Gastroesophageal sphincter (tissue), 4 donors: ENCODE results near the gene SPAG16. TPM values are rescaled to one million over a fixed set of nuclear protein-coding genes. Genes with fewer than 3 reads are reported as not detected.

Experiments used
- ATAC-seq: fragments of 150-250 bp; one replicate; pipeline ENCODE4 v1.9.1; 2016; ENCODE audit warnings: mild to moderate bottlenecking, moderate library complexity
- H3K27ac ChIP-seq, 4 donors: fragments of 200-600 bp; sonication (generic) in 3 of 4; 1 replicate in 3 of 4; 2 replicates in 1 of 4; pipeline ENCODE4 v1.5.1; 2016 to 2019
- H3K27me3 ChIP-seq: fragments of 200-600 bp; sonication (generic); one replicate; pipeline ENCODE4 v1.5.1; 2019
- H3K36me3 ChIP-seq, 2 donors: fragments of 200-600 bp; sonication (generic); one replicate each; pipeline ENCODE4 v1.5.1; 2019; ENCODE audit warnings: control low read depth in 1 of 2
- H3K4me1 ChIP-seq, 3 donors: fragments of 200-600 bp; sonication (generic); 1 replicate in 2 of 3; 2 replicates in 1 of 3; pipeline ENCODE4 v1.5.1; 2016 to 2019; ENCODE audit warnings: control low read depth in 2 of 3
- H3K4me3 ChIP-seq, 2 donors: fragments of 200-600 bp; sonication (generic); one replicate each; pipeline ENCODE4 v1.5.1; 2019; ENCODE audit warnings: mild to moderate bottlenecking in 1 of 2, moderate library complexity in 1 of 2
- H3K9me3 ChIP-seq, 3 donors: fragments of 200-600 bp; sonication (generic); one replicate each; pipeline ENCODE4 v1.5.1; 2017 to 2019; ENCODE audit warnings: control low read depth in 2 of 3
- EP300 ChIP-seq: sonication (generic); formaldehyde crosslinking; IDR thresholded peaks from one replicate; pipeline ENCODE4 v1.6.1; 2017; ENCODE audit warnings: antibody characterized with exemption, mild to moderate bottlenecking
- POLR2A ChIP-seq, 2 donors: fragments of 450-650 bp; IDR thresholded peaks; one replicate each; pipeline ENCODE4 v1.6.1; 2017; ENCODE audit warnings: antibody characterized with exemption in 2 of 2, mild to moderate bottlenecking in 2 of 2, moderate library complexity in 1 of 2
- POLR2AphosphoS5 ChIP-seq: sonication (generic); formaldehyde crosslinking; IDR thresholded peaks from one replicate; pipeline ENCODE4 v1.6.1; 2017; ENCODE audit warnings: antibody characterized with exemption
- WGBS, 2 donors: methylation state at CpG; one replicate each; pipeline ENCODE4 v1.1.5; 2018; ENCODE audit warnings: low coverage in 1 of 2; 5-methylcytosine and 5-hydroxymethylcytosine counted together
- small RNA-seq, 4 donors: library from RNA; depleted of rRNA; stranded (forward); fragments of <200 nt; gene quantifications; one replicate each; pipeline ENCODE3, GENCODE V24; 2016
- total RNA-seq, 4 donors: library from RNA; depleted of rRNA; stranded (reverse); fragments of >200 nt; gene quantifications; one replicate each; pipeline ENCODE4 v1.1.0, GENCODE V29; 2016
- TF ChIP-seq, protein P1 (sequence below), 4 experiments: fragments of 200-600 bp in 2 of 4; fragments of 450-650 bp in 2 of 4; sonication (generic) in 1 of 4; IDR thresholded peaks; one replicate each; pipeline ENCODE4 v1.5.1; 2017 to 2019; ENCODE audit warnings: antibody characterized with exemption in 4 of 4, mild to moderate bottlenecking in 2 of 4, moderate library complexity in 2 of 4

Gene SPAG16
- total RNA-seq, 4 donors from 2014 or later, result 28.9 to 39.8 (median 36.7) TPM

DNA sequence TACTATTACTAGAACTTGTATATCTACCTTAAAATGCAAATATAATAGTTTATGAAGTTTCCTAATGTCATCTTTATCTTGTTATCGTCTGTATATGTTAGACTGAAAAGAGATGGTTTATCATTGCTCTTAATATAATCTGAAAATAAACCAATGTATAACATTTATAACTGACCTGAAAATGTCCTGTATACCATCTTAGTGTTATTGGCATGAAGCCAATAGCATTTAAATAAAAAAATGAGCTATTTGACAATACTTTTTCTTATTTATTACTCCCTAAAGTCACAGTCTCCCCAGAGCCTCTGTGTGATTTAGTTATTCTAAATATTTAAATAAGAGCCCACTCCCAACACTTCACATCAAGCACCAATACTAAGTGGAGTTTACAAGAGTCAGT, 1128.4 kb downstream of the SPAG16 start:
- 54 to 73% methylated on average over 1 of the region's 1 CpG for WGBS, 2 donors
- Histone ChIP-seq H3K4me1 (no peaks in the 10 kb centered on the region), H3K9me3 (no peaks in the 10 kb centered on the region), H3K36me3 (no peaks in the 10 kb centered on the region), H3K27me3 (no peaks in the 10 kb centered on the region), H3K27ac (no peak overlapping the region), H3K4me3 (no peak overlapping the region)
- no peak for ATAC-seq
- TF ChIP-seq EP300, result no peak
- no peak for TF ChIP-seq POLR2A (IDR thresholded peaks at IDR 0.05)
- no peak for TF ChIP-seq POLR2AphosphoS5
- TF ChIP-seq, protein P1, sequence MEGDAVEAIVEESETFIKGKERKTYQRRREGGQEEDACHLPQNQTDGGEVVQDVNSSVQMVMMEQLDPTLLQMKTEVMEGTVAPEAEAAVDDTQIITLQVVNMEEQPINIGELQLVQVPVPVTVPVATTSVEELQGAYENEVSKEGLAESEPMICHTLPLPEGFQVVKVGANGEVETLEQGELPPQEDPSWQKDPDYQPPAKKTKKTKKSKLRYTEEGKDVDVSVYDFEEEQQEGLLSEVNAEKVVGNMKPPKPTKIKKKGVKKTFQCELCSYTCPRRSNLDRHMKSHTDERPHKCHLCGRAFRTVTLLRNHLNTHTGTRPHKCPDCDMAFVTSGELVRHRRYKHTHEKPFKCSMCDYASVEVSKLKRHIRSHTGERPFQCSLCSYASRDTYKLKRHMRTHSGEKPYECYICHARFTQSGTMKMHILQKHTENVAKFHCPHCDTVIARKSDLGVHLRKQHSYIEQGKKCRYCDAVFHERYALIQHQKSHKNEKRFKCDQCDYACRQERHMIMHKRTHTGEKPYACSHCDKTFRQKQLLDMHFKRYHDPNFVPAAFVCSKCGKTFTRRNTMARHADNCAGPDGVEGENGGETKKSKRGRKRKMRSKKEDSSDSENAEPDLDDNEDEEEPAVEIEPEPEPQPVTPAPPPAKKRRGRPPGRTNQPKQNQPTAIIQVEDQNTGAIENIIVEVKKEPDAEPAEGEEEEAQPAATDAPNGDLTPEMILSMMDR (IDR thresholded peaks at IDR 0.05), result no peak

DNA sequence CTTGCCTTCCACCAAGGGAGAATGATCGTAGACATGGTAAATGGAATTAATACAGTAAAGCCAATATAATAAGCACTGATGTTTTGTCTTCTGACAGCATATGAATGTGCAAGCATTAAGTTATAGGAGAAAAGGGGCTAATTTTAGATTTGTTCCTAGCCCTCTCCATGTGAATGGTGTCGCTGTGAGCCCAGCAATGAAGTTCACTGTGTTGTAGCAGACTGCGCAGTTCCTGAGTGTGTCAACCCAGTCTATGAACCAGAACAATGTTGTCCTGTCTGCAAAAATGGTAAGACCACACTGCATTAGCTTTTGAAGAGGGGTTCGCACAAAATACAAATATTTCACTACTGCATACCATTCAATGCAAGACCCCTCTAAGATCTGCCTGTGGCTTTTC, 1152.2 kb downstream of the SPAG16 start:
- Histone ChIP-seq H3K9me3 (no peaks in the 10 kb centered on the region), H3K36me3 (no peaks in the 10 kb centered on the region), H3K4me1 (no peaks in the 10 kb centered on the region), H3K4me3 (no peak overlapping the region), H3K27ac (no peak overlapping the region), H3K27me3 (no peaks in the 10 kb centered on the region)
- WGBS, 2 donors, result 90 to 91% methylated on average over 4 of the region's 4 CpGs
- ATAC-seq, result no peak
- TF ChIP-seq POLR2AphosphoS5 (no peak), EP300 (no peak), POLR2A (IDR thresholded peaks at IDR 0.05) (no peak)
- TF ChIP-seq, protein P1 (IDR thresholded peaks at IDR 0.05), result no peak

DNA sequence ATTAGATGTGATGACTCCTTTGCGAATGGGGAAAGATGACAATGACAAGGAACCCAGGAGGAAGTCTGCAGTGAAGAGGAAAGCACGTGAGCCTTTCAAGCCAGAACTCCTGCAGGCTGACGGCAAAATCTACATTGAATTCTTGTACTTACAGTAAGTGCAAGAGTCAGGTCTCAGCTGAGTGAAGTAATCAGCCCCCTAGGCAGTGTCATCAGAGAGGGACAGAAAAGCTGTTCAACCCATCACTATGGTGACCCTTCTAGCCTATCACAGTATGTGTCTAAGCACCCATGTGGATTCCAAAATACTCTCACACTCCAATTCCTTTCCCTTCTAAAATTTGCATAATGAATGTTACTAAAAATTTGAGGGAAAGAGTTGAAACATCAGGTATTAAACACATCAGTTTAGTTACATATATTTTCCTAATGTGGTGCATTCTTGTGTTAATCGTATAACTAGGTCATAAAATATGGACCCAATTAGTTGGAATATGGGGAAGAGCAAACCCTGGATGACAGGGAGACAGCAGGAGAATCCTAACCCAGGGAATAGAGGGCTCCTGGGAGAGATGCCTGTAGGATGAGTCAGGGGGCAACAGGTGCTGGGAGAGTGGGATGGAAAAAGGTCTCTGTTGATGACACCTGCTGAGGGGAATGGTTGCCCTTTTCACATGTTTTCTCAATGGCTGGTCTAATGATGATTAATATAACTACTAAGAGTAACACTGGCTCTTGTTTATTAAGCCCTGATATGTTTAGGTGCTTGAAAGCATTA, 1166.0 kb downstream of the SPAG16 start:
- H3K27me3 ChIP-seq, result no peaks in the 10 kb centered on the region
- ATAC-seq, result no peak
- no peak overlapping the region for H3K27ac ChIP-seq
- H3K36me3 ChIP-seq, result no peaks in the 10 kb centered on the region
- no peak for TF ChIP-seq POLR2A (IDR thresholded peaks at IDR 0.05)
- no peak for TF ChIP-seq EP300
- WGBS, 2 donors, result 80% methylated on average over 1 to 4 of the region's 4 CpGs
- no peaks in the 10 kb centered on the region for H3K9me3 ChIP-seq
- H3K4me1 ChIP-seq, result no peaks in the 10 kb centered on the region
- no peak overlapping the region for H3K4me3 ChIP-seq

DNA sequence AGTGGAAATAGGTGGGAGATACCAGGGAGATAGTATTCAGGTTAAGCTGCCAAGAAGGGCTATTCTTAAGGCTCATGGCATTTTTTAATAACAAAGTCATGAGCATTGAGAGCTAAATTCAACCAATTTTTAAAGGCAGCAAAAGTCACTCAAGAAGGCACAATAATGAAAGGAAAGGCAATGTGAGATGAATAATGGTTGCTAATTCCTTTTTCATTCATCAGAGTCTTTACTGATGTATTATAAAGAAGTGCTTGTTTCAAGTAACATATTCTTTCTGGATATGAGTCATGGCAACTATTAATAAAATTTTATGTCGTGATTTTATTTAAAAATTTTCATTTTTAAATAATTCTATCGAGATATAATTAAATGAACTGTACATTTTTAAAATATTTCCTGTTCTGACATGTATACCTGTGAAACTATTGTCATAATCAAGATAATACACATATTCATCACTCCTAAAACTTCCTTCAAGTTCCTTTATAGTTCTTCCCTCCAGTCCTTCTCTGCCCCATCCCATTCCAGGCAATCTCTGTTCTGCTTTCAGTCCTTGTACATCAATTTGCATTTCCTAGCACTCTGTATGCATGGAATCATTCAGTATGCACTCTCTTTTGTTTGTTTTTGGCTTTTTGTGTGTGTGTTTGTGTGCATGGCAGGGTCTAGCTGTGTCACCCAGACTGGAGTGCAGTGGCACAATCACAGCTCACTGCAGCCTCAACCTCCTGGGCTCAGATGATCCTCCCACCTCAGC, 1167.4 kb downstream of the SPAG16 start:
- no peak overlapping the region for H3K27ac ChIP-seq
- no peaks in the 10 kb centered on the region for H3K27me3 ChIP-seq
- H3K9me3 ChIP-seq, result no peaks in the 10 kb centered on the region
- no peaks in the 10 kb centered on the region for H3K36me3 ChIP-seq
- no peak overlapping the region for H3K4me3 ChIP-seq
- WGBS, 2 donors, result 57 to 59% methylated on average over 2 of the region's 2 CpGs
- no peaks in the 10 kb centered on the region for H3K4me1 ChIP-seq
- no peak for ATAC-seq
- no peak for TF ChIP-seq POLR2AphosphoS5
- TF ChIP-seq POLR2A (IDR thresholded peaks at IDR 0.05), result no peak
- TF ChIP-seq, protein P1 (IDR thresholded peaks at IDR 0.05), result no peak
- TF ChIP-seq EP300, result no peak

Small RNA genes lying within 50 kb of the gene (small RNA-seq; reads per million reads assigned to genes)
- 0 reads per million in 4 donors for gene MIR4438

Other genes with a start within 250 kb of the SPAG16 start
- gene IKZF2, start 132.9 kb upstream of the SPAG16 start, total RNA-seq, result 10 to 100 TPM in 2 of 4 donors, 1 to 10 TPM in 2; 4.2 to 11.6 (median 9.6) TPM